DND-41 (cell line): ENCODE results near the gene SLC9C2.
"Not testable (repeated sequence)": the region's sequence is repeated elsewhere in the genome, so short reads cannot be mapped to it uniquely, and the experiment has no call there.

Source experiments
- ATAC-seq: fragments of 200-7000 bp; cut with Tn5 transposase; 3 replicates; pipeline ENCODE4 v1.9.1; 2021; ENCODE audit warnings: low read depth; ENCODE audit not compliant: insufficient read depth
- DNase-seq: peaks from one replicate; pipeline ENCODE4 v3.0.0-alpha.2; 2020
- H2AFZ ChIP-seq: 2 replicates; pipeline ENCODE4 v1.6.0; 2012; ENCODE audit warnings: low read depth, low read length
- H3K27ac ChIP-seq: 2 replicates; pipeline ENCODE4 v1.5.1; 2012; ENCODE audit warnings: low read length, inconsistent platforms
- H3K27me3 ChIP-seq: fragments of 200-600 bp; sonication (generic); 2 replicates; pipeline ENCODE4 v1.6.0; 2012; ENCODE audit warnings: low read length, mild to moderate bottlenecking, inconsistent platforms; ENCODE audit not compliant: insufficient read depth, poor library complexity
- H3K36me3 ChIP-seq: 2 replicates; pipeline ENCODE4 v1.5.1; 2012; ENCODE audit warnings: low read length, inconsistent platforms; ENCODE audit not compliant: insufficient read depth
- H3K4me1 ChIP-seq: 2 replicates; pipeline ENCODE4 v1.5.1; 2012; ENCODE audit warnings: mild to moderate bottlenecking, low read length; ENCODE audit not compliant: insufficient read depth
- H3K4me2 ChIP-seq: 2 replicates; pipeline ENCODE4 v1.6.0; 2012; ENCODE audit warnings: mild to moderate bottlenecking, moderate library complexity, low read length, inconsistent platforms; ENCODE audit not compliant: insufficient read depth
- H3K4me3 ChIP-seq, 2 experiments: fragments of 200-600 bp in 1 of 2; shearing (Covaris generic) in 1 of 2; 2 replicates each; pipeline ENCODE4 v1.5.1; 2012 to 2016; ENCODE audit warnings: inconsistent platforms in 2 of 2, low read length in 2 of 2, mild to moderate bottlenecking in 2 of 2, low read depth in 1 of 2, moderate library complexity in 1 of 2
- H3K79me2 ChIP-seq: 2 replicates; pipeline ENCODE4 v1.6.0; 2012; ENCODE audit warnings: low read length, inconsistent platforms; ENCODE audit not compliant: insufficient read depth
- H3K9ac ChIP-seq: 2 replicates; pipeline ENCODE4 v1.6.0; 2012; ENCODE audit warnings: low read depth, mild to moderate bottlenecking, inconsistent platforms, low read length, moderate library complexity
- H3K9me3 ChIP-seq: 2 replicates; pipeline ENCODE4 v1.5.1; 2012; ENCODE audit warnings: low read length, moderate library complexity, mild to moderate bottlenecking, inconsistent platforms; ENCODE audit not compliant: insufficient read depth, severe bottlenecking
- H4K20me1 ChIP-seq: 2 replicates; pipeline ENCODE4 v1.6.0; 2012; ENCODE audit warnings: low read length; ENCODE audit not compliant: insufficient read depth
- CTCF ChIP-seq: IDR thresholded peaks from 2 replicates; pipeline ENCODE4 v1.5.1; 2012; ENCODE audit warnings: borderline replicate concordance, low read length, moderate library complexity, mild to moderate bottlenecking; ENCODE audit not compliant: poor library complexity, severe bottlenecking; ENCODE audit errors: extremely low read depth
- EZH2 ChIP-seq: IDR thresholded peaks from 3 replicates; pipeline ENCODE4 v1.6.1; 2012; ENCODE audit warnings: borderline replicate concordance, low read depth, mild to moderate bottlenecking, moderate library complexity, low read length, inconsistent platforms; ENCODE audit not compliant: severe bottlenecking

The SLC9C2 gene

DNA sequence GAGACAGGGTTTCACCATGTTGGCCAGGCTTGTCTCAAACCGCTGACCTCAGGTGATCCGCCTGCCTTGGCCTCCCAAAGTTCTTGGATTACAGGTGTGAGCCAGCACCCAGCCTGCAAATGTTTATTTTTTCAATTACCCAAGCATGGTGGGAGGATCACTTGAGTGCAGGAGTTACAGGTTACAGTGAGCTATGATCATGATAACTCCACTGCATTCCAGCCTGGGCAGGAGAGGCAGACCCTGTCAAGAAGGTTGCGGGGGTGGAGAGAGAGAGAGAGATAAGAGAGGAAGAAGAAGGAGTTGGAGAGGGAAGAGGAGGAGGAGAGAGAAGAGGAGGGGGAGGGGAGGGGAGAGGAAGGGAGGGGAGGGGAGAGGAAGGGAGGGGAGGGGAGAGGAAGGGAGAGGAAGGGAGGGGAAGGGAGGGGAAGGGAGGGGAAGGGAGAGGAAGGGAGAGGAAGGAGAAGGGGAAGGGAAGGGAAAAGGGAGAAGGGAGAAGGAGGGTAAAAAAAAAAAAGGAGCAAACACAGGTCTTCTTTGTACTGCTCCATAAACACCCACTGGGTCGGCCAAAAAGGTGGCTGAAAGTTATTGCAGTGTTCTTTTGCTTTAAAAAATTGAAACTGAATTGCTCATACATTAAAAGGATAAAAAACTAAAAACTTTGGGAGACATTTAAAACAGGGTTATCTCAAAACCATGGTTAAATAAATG is 5.8 kb upstream of the SLC9C2 start:
- no peaks in the 10 kb centered on the region for H3K9me3 ChIP-seq
- H3K4me1 ChIP-seq, result no peaks in the 10 kb centered on the region
- DNase-seq (no peak), ATAC-seq (no peak)
- no peak overlapping the region for H3K9ac ChIP-seq
- H3K27me3 ChIP-seq, result no peaks in the 10 kb centered on the region
- no peaks in the 10 kb centered on the region for H4K20me1 ChIP-seq
- no peak overlapping the region for H3K4me2 ChIP-seq
- no peaks in the 10 kb centered on the region for H3K36me3 ChIP-seq
- no peak overlapping the region for H2AFZ ChIP-seq
- no peaks in the 10 kb centered on the region for H3K79me2 ChIP-seq
- H3K27ac ChIP-seq, result no peak overlapping the region
- no peak overlapping the region for H3K4me3 ChIP-seq
- TF ChIP-seq CTCF, result no peak
- no peak for TF ChIP-seq EZH2

DNA sequence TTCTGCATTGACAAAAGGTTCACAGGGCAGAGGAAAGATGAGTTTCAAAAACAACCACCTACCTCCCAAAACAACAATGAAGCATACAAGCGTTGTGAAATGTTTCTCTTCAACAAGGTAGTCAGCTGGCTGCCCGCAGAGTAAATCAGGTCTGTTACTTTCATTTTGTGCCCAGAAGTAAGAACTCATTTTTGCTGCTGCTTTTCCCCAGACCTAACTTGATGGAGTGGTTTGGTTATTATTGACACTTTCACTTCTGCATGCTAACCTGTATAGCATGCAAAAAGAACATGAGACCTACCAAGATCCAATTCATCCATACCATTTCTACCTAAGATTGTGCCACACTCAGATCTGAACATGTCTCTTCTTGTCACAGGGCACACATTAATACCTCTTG is 1.3 kb downstream of the SLC9C2 start:
- Histone ChIP-seq H3K4me2 (no peak overlapping the region), H4K20me1 (no peaks in the 10 kb centered on the region), H3K4me3 (no peak overlapping the region), H3K27me3 (no peaks in the 10 kb centered on the region), H3K4me1 (no peaks in the 10 kb centered on the region), H3K27ac (no peak overlapping the region), H3K9me3 (peaks cover 2% of the 10 kb centered on the region), H3K9ac (no peak overlapping the region), H2AFZ (no peak overlapping the region), H3K36me3 (no peaks in the 10 kb centered on the region), H3K79me2 (no peaks in the 10 kb centered on the region)
- no peak for TF ChIP-seq EZH2
- no peak for TF ChIP-seq CTCF
- ATAC-seq, result no peak
- no peak for DNase-seq

DNA sequence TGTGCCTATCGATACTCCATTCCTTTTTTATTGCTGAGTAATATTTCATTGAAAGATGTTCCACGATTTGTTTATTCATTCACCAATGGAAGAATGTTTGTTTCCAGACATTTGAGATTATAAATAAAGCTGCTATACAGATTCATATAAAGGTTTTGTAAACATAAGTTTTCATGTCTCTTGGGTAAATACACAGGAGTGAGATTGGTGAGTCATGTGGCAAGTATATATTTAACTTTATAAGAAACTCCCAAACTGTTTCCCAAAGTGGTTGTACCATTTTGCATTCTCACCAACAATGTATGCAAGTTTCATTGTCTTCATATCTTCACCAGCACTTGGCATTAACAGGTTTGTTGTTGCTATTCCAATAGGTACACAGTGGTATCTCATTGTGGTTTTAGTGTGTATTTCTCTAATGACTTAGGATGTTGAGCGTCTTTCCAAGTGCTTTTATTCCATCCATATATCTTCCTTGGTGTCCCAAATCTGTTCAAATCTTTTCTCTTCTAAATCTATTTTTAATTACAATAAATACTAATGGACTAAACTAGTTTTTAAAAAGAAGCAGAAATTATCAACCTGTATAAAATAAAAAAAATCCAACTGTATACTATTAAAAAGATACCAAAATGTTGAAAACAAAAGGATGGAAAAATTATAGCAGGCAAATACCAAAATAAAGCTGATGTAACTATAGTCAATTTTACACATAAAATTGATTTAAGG is 6.6 kb downstream of the SLC9C2 start:
- no peak overlapping the region for H3K27ac ChIP-seq
- H3K36me3 ChIP-seq, result no peaks in the 10 kb centered on the region
- H3K4me1 ChIP-seq, result no peaks in the 10 kb centered on the region
- H3K4me3 ChIP-seq, result no peak overlapping the region
- no peak for TF ChIP-seq CTCF
- no peak for TF ChIP-seq EZH2
- H3K79me2 ChIP-seq, result no peaks in the 10 kb centered on the region
- no peak overlapping the region for H3K9ac ChIP-seq
- DNase-seq (no peak), ATAC-seq (no peak)
- H3K27me3 ChIP-seq, result no peaks in the 10 kb centered on the region
- peaks cover 3% of the 10 kb centered on the region for H3K9me3 ChIP-seq
- H2AFZ ChIP-seq, result no peak overlapping the region
- H4K20me1 ChIP-seq, result no peaks in the 10 kb centered on the region
- H3K4me2 ChIP-seq, result no peak overlapping the region

GRCh38 chr1:173591138-173591537 is 11.7 kb downstream of the SLC9C2 start:
- H3K36me3 ChIP-seq, H3K27me3 ChIP-seq, H2AFZ ChIP-seq, H3K4me3 ChIP-seq, H4K20me1 ChIP-seq, H3K9me3 ChIP-seq, H3K4me1 ChIP-seq, H3K4me2 ChIP-seq, ATAC-seq, H3K9ac ChIP-seq, H3K79me2 ChIP-seq, H3K27ac ChIP-seq, DNase-seq: not testable (repeated sequence)
